Right forelimb (tissue), 1 donor: ENCODE data around the gene PAN3.

Experiments
- DNase-seq: peaks from one replicate; pipeline ENCODE4 v3.0.0-alpha.2; 2018

PAN3 gene

GRCh38 chr13:28314879-28315278 lies 176.5 kb downstream of the PAN3 start:
- no peak for DNase-seq

- no peak for DNase-seq
Measured at GRCh38 chr13:28316129-28316528, 177.8 kb downstream of the PAN3 start.

GRCh38 chr13:28316836-28317235 lies 178.5 kb downstream of the PAN3 start:
- DNase-seq = no peak

GRCh38 chr13:28318496-28318895 lies 180.2 kb downstream of the PAN3 start:
- DNase-seq = peak; percentile 67

- no peak for DNase-seq
Measured at GRCh38 chr13:28319528-28319927, 181.2 kb downstream of the PAN3 start.

GRCh38 chr13:28320209-28320608 lies 181.9 kb downstream of the PAN3 start:
- DNase-seq = no peak

- no peak for DNase-seq
Measured at GRCh38 chr13:28320884-28321574, 182.7 kb downstream of the PAN3 start.

GRCh38 chr13:28321756-28322155 lies 183.4 kb downstream of the PAN3 start:
- no peak for DNase-seq

GRCh38 chr13:28322256-28322905 lies 184.0 kb downstream of the PAN3 start:
- no peak for DNase-seq

- DNase-seq = peak; percentile 17
Measured at GRCh38 chr13:28324181-28324789, 185.9 kb downstream of the PAN3 start.

GRCh38 chr13:28325022-28325421 lies 186.7 kb downstream of the PAN3 start:
- no peak for DNase-seq

- no peak for DNase-seq
Measured at GRCh38 chr13:28326056-28326455, 187.7 kb downstream of the PAN3 start.

GRCh38 chr13:28327373-28328270 lies 189.3 kb downstream of the PAN3 start:
- DNase-seq = no peak

- no peak for DNase-seq
Measured at GRCh38 chr13:28328271-28328607, 189.9 kb downstream of the PAN3 start.

GRCh38 chr13:28329395-28330158 lies 191.2 kb downstream of the PAN3 start:
- no peak for DNase-seq

- DNase-seq = no peak
Measured at GRCh38 chr13:28333204-28333881, 195.0 kb downstream of the PAN3 start.

GRCh38 chr13:28336193-28336657 lies 197.9 kb downstream of the PAN3 start:
- DNase-seq = no peak

GRCh38 chr13:28337166-28338005 lies 199.0 kb downstream of the PAN3 start:
- DNase-seq = no peak

GRCh38 chr13:28338006-28338574 lies 199.7 kb downstream of the PAN3 start:
- no peak for DNase-seq

- DNase-seq = no peak
Measured at GRCh38 chr13:28338742-28339141, 200.4 kb downstream of the PAN3 start.
